ENCODE measurements around the gene XCR1.
A peak's percentile ranks its signal among the peaks of the same experiment; 100 is the strongest.

The XCR1 gene

GRCh38 chr3:45984331-45985312 lies 42.7 kb downstream of the XCR1 start:
- DNase-seq (ENCODE audit: low read depth) = no peak

GRCh38 chr3:45983770-45984169 lies 43.5 kb downstream of the XCR1 start:
- DNase-seq (ENCODE audit: low read depth) = no peak

GRCh38 chr3:45981346-45982074 lies 45.8 kb downstream of the XCR1 start:
- DNase-seq (ENCODE audit: low read depth) = no peak

GRCh38 chr3:45980819-45981218 lies 46.5 kb downstream of the XCR1 start:
- no peak for DNase-seq (ENCODE audit: low read depth)

- no peak for DNase-seq (ENCODE audit: low read depth)
Measured at GRCh38 chr3:45980229-45980813, 47.0 kb downstream of the XCR1 start.

GRCh38 chr3:45979378-45979777 lies 47.9 kb downstream of the XCR1 start:
- no peak for DNase-seq (ENCODE audit: low read depth)

GRCh38 chr3:45978006-45978761 lies 49.1 kb downstream of the XCR1 start:
- no peak for DNase-seq (ENCODE audit: low read depth)

- no peak for DNase-seq (ENCODE audit: low read depth)
Measured at GRCh38 chr3:45976191-45977091, 50.8 kb downstream of the XCR1 start.

- DNase-seq (ENCODE audit: low read depth) = no peak
Measured at GRCh38 chr3:45975686-45976085, 51.6 kb downstream of the XCR1 start.

GRCh38 chr3:45974686-45975085 lies 52.6 kb downstream of the XCR1 start:
- no peak for DNase-seq (ENCODE audit: low read depth)

- peak; percentile 51 for DNase-seq (ENCODE audit: low read depth)
Measured at GRCh38 chr3:45972534-45973402, 54.5 kb downstream of the XCR1 start.

GRCh38 chr3:45969953-45970352 lies 57.3 kb downstream of the XCR1 start:
- DNase-seq (ENCODE audit: low read depth) = no peak

- DNase-seq (ENCODE audit: low read depth) = no peak
Measured at GRCh38 chr3:45969116-45969515, 58.2 kb downstream of the XCR1 start.

- no peak for DNase-seq (ENCODE audit: low read depth)
Measured at GRCh38 chr3:45968706-45969105, 58.6 kb downstream of the XCR1 start.

GRCh38 chr3:45968149-45968548 lies 59.1 kb downstream of the XCR1 start:
- no peak for DNase-seq (ENCODE audit: low read depth)

GRCh38 chr3:45967724-45968123 lies 59.6 kb downstream of the XCR1 start:
- DNase-seq (ENCODE audit: low read depth) = no peak
